Omental fat pad (tissue), 4 donors: Measurements from ENCODE around the gene SULT2B1. TPM values are rescaled to one million over a fixed set of nuclear protein-coding genes. Genes with fewer than 3 reads are reported as not detected.
"Not testable (repeated sequence)": the region's sequence is repeated elsewhere in the genome, so short reads cannot be mapped to it uniquely, and the experiment has no call there.

ENCODE experiments used
- ATAC-seq: fragments of 150-250 bp; one replicate; pipeline ENCODE4 v1.9.1; 2016; ENCODE audit warnings: mild to moderate bottlenecking, moderate library complexity; ENCODE audit not compliant: low FRiP score
- DNase-seq: peaks from one replicate; pipeline ENCODE4 v3.0.0-alpha.2; 2019; ENCODE audit warnings: low spot score
- CTCF ChIP-seq, 3 donors: fragments of 450-650 bp; IDR thresholded peaks; one replicate each; pipeline ENCODE4 v1.5.1; 2016 to 2017; ENCODE audit warnings: antibody characterized with exemption in 3 of 3, mild to moderate bottlenecking in 3 of 3, moderate library complexity in 2 of 3
- total RNA-seq, 4 donors: library from RNA; depleted of rRNA; stranded (reverse); fragments of >200 nt; gene quantifications; one replicate each; pipeline ENCODE4 v1.1.0, GENCODE V29; 2016

The SULT2B1 gene
- total RNA-seq, 4 donors from 2014 or later = not detected

- DNase-seq (no peak), ATAC-seq (no peak)
- no peak for TF ChIP-seq CTCF (IDR thresholded peaks at IDR 0.05)
These were observed 35.4 kb upstream of the SULT2B1 start for GRCh38 chr19:48516536-48516935.

GRCh38 chr19:48518207-48518606 lies 33.8 kb upstream of the SULT2B1 start:
- TF ChIP-seq CTCF (IDR thresholded peaks at IDR 0.05) = no peak
- ATAC-seq = no peak

GRCh38 chr19:48519426-48519825 lies 32.5 kb upstream of the SULT2B1 start:
- not testable (repeated sequence) for ATAC-seq, DNase-seq

More at GRCh38 chr19:48518207-48518606, 33.8 kb upstream of the SULT2B1 start:
- no peak for DNase-seq

GRCh38 chr19:48520134-48520533 lies 31.8 kb upstream of the SULT2B1 start:
- no peak for ATAC-seq

GRCh38 chr19:48524221-48524620 lies 27.8 kb upstream of the SULT2B1 start:
- no peak for DNase-seq
- no peak for TF ChIP-seq CTCF (IDR thresholded peaks at IDR 0.05)
- no peak for ATAC-seq

More at GRCh38 chr19:48520134-48520533, 31.8 kb upstream of the SULT2B1 start:
- TF ChIP-seq CTCF (IDR thresholded peaks at IDR 0.05) = no peak
- DNase-seq = no peak

- TF ChIP-seq CTCF (IDR thresholded peaks at IDR 0.05) = no peak
These were observed 27.2 kb upstream of the SULT2B1 start for GRCh38 chr19:48524732-48525131.

GRCh38 chr19:48529156-48529555 lies 22.8 kb upstream of the SULT2B1 start:
- TF ChIP-seq CTCF (IDR thresholded peaks at IDR 0.05) = no peak
- ATAC-seq = no peak
- DNase-seq = no peak

More at GRCh38 chr19:48524732-48525131, 27.2 kb upstream of the SULT2B1 start:
- DNase-seq = no peak
- ATAC-seq = no peak
